ENCODE measurements around the gene ADAMTS8. TPM values are rescaled to one million over a fixed set of nuclear protein-coding genes. Genes with fewer than 3 reads are reported as not detected.

The ADAMTS8 gene
- total and polyA plus RNA-seq, 10 of the 15 experiments (the other 5 are each of a cell fraction or from before 2014, with no cell fraction given) = not detected

DNA sequence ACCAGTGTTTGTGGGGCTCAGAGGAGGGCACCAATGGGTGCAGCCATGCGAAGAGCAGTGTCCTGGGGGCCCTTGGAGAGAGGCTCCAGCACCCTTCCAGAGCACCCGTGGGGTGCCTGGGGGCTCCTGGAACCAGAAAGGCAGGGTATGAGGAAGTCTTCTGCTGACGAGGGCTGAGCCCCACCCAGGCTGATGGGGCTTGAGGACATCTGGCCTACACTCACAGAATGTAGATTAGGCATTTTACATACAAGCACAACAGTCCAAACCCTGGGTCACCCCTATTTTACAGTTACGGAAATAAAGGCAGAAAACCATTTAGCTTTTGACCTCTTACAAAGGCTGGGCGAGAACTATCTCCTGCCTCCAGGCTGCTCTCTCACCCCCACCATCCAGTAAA, 47.6 kb downstream of the ADAMTS8 start (continued):
- TF ChIP-seq, protein P1, sequence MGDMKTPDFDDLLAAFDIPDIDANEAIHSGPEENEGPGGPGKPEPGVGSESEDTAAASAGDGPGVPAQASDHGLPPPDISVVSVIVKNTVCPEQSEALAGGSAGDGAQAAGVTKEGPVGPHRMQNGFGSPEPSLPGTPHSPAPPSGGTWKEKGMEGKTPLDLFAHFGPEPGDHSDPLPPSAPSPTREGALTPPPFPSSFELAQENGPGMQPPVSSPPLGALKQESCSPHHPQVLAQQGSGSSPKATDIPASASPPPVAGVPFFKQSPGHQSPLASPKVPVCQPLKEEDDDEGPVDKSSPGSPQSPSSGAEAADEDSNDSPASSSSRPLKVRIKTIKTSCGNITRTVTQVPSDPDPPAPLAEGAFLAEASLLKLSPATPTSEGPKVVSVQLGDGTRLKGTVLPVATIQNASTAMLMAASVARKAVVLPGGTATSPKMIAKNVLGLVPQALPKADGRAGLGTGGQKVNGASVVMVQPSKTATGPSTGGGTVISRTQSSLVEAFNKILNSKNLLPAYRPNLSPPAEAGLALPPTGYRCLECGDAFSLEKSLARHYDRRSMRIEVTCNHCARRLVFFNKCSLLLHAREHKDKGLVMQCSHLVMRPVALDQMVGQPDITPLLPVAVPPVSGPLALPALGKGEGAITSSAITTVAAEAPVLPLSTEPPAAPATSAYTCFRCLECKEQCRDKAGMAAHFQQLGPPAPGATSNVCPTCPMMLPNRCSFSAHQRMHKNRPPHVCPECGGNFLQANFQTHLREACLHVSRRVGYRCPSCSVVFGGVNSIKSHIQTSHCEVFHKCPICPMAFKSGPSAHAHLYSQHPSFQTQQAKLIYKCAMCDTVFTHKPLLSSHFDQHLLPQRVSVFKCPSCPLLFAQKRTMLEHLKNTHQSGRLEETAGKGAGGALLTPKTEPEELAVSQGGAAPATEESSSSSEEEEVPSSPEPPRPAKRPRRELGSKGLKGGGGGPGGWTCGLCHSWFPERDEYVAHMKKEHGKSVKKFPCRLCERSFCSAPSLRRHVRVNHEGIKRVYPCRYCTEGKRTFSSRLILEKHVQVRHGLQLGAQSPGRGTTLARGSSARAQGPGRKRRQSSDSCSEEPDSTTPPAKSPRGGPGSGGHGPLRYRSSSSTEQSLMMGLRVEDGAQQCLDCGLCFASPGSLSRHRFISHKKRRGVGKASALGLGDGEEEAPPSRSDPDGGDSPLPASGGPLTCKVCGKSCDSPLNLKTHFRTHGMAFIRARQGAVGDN (IDR thresholded peaks at IDR 0.05) = no peak
- no peak for TF ChIP-seq PML (IDR thresholded peaks at IDR 0.05; ENCODE audit: low read length)
- TF ChIP-seq IKZF2 (IDR thresholded peaks at IDR 0.05) = no peak
- TF ChIP-seq, protein P2, sequence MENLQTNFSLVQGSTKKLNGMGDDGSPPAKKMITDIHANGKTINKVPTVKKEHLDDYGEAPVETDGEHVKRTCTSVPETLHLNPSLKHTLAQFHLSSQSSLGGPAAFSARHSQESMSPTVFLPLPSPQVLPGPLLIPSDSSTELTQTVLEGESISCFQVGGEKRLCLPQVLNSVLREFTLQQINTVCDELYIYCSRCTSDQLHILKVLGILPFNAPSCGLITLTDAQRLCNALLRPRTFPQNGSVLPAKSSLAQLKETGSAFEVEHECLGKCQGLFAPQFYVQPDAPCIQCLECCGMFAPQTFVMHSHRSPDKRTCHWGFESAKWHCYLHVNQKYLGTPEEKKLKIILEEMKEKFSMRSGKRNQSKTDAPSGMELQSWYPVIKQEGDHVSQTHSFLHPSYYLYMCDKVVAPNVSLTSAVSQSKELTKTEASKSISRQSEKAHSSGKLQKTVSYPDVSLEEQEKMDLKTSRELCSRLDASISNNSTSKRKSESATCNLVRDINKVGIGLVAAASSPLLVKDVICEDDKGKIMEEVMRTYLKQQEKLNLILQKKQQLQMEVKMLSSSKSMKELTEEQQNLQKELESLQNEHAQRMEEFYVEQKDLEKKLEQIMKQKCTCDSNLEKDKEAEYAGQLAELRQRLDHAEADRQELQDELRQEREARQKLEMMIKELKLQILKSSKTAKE (IDR thresholded peaks at IDR 0.05; ENCODE audit: low read depth, poor library complexity, severe bottlenecking) = no peak
- TF ChIP-seq RAD21 (IDR thresholded peaks at IDR 0.05; ENCODE audit: insufficient read depth, low read depth, low read length) = no peak
- TF ChIP-seq, protein P3, sequence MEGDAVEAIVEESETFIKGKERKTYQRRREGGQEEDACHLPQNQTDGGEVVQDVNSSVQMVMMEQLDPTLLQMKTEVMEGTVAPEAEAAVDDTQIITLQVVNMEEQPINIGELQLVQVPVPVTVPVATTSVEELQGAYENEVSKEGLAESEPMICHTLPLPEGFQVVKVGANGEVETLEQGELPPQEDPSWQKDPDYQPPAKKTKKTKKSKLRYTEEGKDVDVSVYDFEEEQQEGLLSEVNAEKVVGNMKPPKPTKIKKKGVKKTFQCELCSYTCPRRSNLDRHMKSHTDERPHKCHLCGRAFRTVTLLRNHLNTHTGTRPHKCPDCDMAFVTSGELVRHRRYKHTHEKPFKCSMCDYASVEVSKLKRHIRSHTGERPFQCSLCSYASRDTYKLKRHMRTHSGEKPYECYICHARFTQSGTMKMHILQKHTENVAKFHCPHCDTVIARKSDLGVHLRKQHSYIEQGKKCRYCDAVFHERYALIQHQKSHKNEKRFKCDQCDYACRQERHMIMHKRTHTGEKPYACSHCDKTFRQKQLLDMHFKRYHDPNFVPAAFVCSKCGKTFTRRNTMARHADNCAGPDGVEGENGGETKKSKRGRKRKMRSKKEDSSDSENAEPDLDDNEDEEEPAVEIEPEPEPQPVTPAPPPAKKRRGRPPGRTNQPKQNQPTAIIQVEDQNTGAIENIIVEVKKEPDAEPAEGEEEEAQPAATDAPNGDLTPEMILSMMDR (IDR thresholded peaks at IDR 0.05 in 2 of 3, conservative IDR thresholded peaks at IDR 0.05 in 1 of 3; ENCODE audit: control insufficient read depth in 2 of 3, extremely low read depth in 1 of 3, insufficient read depth in 1 of 3, low read depth in 3 of 3, low read length in 3 of 3) = no peak
- no peak for TF ChIP-seq EP300 (IDR thresholded peaks at IDR 0.05; ENCODE audit: borderline replicate concordance in 1 of 2, control insufficient read depth in 1 of 2, low read depth in 2 of 2, low read length in 2 of 2)
